HS-5 (cell line): ENCODE results near the gene DPYD.

Experiments used
- DNase-seq: peaks from one replicate; pipeline ENCODE4 v3.0.0-alpha.2; 2012; ENCODE audit warnings: low read depth

The DPYD gene

GRCh38 chr1:97691325-97691724 lies 229.5 kb downstream of the DPYD start:
- DNase-seq = no peak

GRCh38 chr1:97685360-97685759 lies 235.5 kb downstream of the DPYD start:
- DNase-seq = no peak

GRCh38 chr1:97680894-97681293 lies 239.9 kb downstream of the DPYD start:
- no peak for DNase-seq

- no peak for DNase-seq
Measured at GRCh38 chr1:97680470-97680869, 240.4 kb downstream of the DPYD start.

- DNase-seq = no peak
Measured at GRCh38 chr1:97677702-97678101, 243.1 kb downstream of the DPYD start.

GRCh38 chr1:97674517-97674916 lies 246.3 kb downstream of the DPYD start:
- DNase-seq = no peak

GRCh38 chr1:97668945-97669344 lies 251.9 kb downstream of the DPYD start:
- peak; percentile 43 for DNase-seq

- no peak for DNase-seq
Measured at GRCh38 chr1:97660431-97661105, 260.3 kb downstream of the DPYD start.

- DNase-seq = no peak
Measured at GRCh38 chr1:97654876-97655585, 265.8 kb downstream of the DPYD start.

GRCh38 chr1:97651250-97651649 lies 269.6 kb downstream of the DPYD start:
- no peak for DNase-seq

GRCh38 chr1:97649591-97649990 lies 271.2 kb downstream of the DPYD start:
- DNase-seq = no peak

- peak; percentile 34 for DNase-seq
Measured at GRCh38 chr1:97647776-97648175, 273.1 kb downstream of the DPYD start.

GRCh38 chr1:97646071-97646470 lies 274.8 kb downstream of the DPYD start:
- no peak for DNase-seq

GRCh38 chr1:97640677-97641076 lies 280.2 kb downstream of the DPYD start:
- DNase-seq = no peak

- no peak for DNase-seq
Measured at GRCh38 chr1:97636941-97637340, 283.9 kb downstream of the DPYD start.

GRCh38 chr1:97634758-97635157 lies 286.1 kb downstream of the DPYD start:
- no peak for DNase-seq

GRCh38 chr1:97632776-97633175 lies 288.1 kb downstream of the DPYD start:
- no peak for DNase-seq

- DNase-seq = no peak
Measured at GRCh38 chr1:97632075-97632474, 288.8 kb downstream of the DPYD start.

GRCh38 chr1:97630948-97631347 lies 289.9 kb downstream of the DPYD start:
- no peak for DNase-seq

GRCh38 chr1:97630281-97630680 lies 290.6 kb downstream of the DPYD start:
- no peak for DNase-seq

- DNase-seq = no peak
Measured at GRCh38 chr1:97623220-97623619, 297.6 kb downstream of the DPYD start.

GRCh38 chr1:97621955-97622354 lies 298.9 kb downstream of the DPYD start:
- DNase-seq = no peak

- DNase-seq = no peak
Measured at GRCh38 chr1:97619706-97620105, 301.1 kb downstream of the DPYD start.

- DNase-seq = no peak
Measured at GRCh38 chr1:97610748-97611147, 310.1 kb downstream of the DPYD start.
